HG02623 (cell line): ENCODE results near the gene FFAR2.
"Not testable (repeated sequence)": the region's sequence is repeated elsewhere in the genome, so short reads cannot be mapped to it uniquely, and the experiment has no call there.

Experiments used
- ATAC-seq: cut with Tn5 transposase; IDR thresholded peaks from one replicate; pipeline ENCODE4 v1.9.1; 2021; ENCODE audit warnings: moderate library complexity; ENCODE audit not compliant: unreplicated experiment

Gene FFAR2

GRCh38 chr19:35454663-35455062 is 6.6 kb downstream of the FFAR2 start:
- ATAC-seq, result no peak

- ATAC-seq, result no peak
Measured at GRCh38 chr19:35455616-35456201, 7.7 kb downstream of the FFAR2 start.

GRCh38 chr19:35457173-35457572 is 9.1 kb downstream of the FFAR2 start:
- no peak for ATAC-seq

GRCh38 chr19:35458192-35458591 is 10.1 kb downstream of the FFAR2 start:
- no peak for ATAC-seq

GRCh38 chr19:35458731-35459391 is 10.8 kb downstream of the FFAR2 start:
- ATAC-seq, result no peak

GRCh38 chr19:35459414-35460082 is 11.5 kb downstream of the FFAR2 start:
- no peak for ATAC-seq

- ATAC-seq, result no peak
Measured at GRCh38 chr19:35460608-35461007, 12.6 kb downstream of the FFAR2 start.

- no peak for ATAC-seq
Measured at GRCh38 chr19:35461060-35461459, 13.0 kb downstream of the FFAR2 start.

GRCh38 chr19:35461788-35462187 is 13.7 kb downstream of the FFAR2 start:
- ATAC-seq, result not testable (repeated sequence)

GRCh38 chr19:35462476-35462953 is 14.5 kb downstream of the FFAR2 start:
- ATAC-seq, result peak; percentile 50

GRCh38 chr19:35462956-35463355 is 14.9 kb downstream of the FFAR2 start:
- not testable (repeated sequence) for ATAC-seq

GRCh38 chr19:35466259-35466658 is 18.2 kb downstream of the FFAR2 start:
- ATAC-seq, result no peak

- ATAC-seq, result no peak
Measured at GRCh38 chr19:35468637-35469036, 20.6 kb downstream of the FFAR2 start.

- ATAC-seq, result no peak
Measured at GRCh38 chr19:35470128-35470527, 22.1 kb downstream of the FFAR2 start.

- not testable (repeated sequence) for ATAC-seq
Measured at GRCh38 chr19:35471075-35471474, 23.0 kb downstream of the FFAR2 start.

GRCh38 chr19:35471946-35472345 is 23.9 kb downstream of the FFAR2 start:
- no peak for ATAC-seq

GRCh38 chr19:35474104-35474503 is 26.0 kb downstream of the FFAR2 start:
- ATAC-seq, result no peak

- not testable (repeated sequence) for ATAC-seq
Measured at GRCh38 chr19:35474594-35474993, 26.5 kb downstream of the FFAR2 start.

- ATAC-seq, result no peak
Measured at GRCh38 chr19:35476149-35476548, 28.1 kb downstream of the FFAR2 start.

- no peak for ATAC-seq
Measured at GRCh38 chr19:35478794-35479677, 31.0 kb downstream of the FFAR2 start.

GRCh38 chr19:35483089-35483488 is 35.0 kb downstream of the FFAR2 start:
- ATAC-seq, result no peak
